ENCODE measurements around the gene ROBO1.

GRCh38 chr3:79473993-79474392, 293.8 kb downstream of the ROBO1 start:
- TF ChIP-seq, protein P1, sequence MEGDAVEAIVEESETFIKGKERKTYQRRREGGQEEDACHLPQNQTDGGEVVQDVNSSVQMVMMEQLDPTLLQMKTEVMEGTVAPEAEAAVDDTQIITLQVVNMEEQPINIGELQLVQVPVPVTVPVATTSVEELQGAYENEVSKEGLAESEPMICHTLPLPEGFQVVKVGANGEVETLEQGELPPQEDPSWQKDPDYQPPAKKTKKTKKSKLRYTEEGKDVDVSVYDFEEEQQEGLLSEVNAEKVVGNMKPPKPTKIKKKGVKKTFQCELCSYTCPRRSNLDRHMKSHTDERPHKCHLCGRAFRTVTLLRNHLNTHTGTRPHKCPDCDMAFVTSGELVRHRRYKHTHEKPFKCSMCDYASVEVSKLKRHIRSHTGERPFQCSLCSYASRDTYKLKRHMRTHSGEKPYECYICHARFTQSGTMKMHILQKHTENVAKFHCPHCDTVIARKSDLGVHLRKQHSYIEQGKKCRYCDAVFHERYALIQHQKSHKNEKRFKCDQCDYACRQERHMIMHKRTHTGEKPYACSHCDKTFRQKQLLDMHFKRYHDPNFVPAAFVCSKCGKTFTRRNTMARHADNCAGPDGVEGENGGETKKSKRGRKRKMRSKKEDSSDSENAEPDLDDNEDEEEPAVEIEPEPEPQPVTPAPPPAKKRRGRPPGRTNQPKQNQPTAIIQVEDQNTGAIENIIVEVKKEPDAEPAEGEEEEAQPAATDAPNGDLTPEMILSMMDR (IDR thresholded peaks at IDR 0.05) = no peak
- TF ChIP-seq POLR2A (IDR thresholded peaks at IDR 0.05) = no peak

Measured in right lobe of liver (tissue), 4 donors.